Measurements from ENCODE around the gene ANKRD39.

GRCh38 chr2:96863575-96864342 lies 5.9 kb upstream of the ANKRD39 start:
- TF ChIP-seq, protein P1, sequence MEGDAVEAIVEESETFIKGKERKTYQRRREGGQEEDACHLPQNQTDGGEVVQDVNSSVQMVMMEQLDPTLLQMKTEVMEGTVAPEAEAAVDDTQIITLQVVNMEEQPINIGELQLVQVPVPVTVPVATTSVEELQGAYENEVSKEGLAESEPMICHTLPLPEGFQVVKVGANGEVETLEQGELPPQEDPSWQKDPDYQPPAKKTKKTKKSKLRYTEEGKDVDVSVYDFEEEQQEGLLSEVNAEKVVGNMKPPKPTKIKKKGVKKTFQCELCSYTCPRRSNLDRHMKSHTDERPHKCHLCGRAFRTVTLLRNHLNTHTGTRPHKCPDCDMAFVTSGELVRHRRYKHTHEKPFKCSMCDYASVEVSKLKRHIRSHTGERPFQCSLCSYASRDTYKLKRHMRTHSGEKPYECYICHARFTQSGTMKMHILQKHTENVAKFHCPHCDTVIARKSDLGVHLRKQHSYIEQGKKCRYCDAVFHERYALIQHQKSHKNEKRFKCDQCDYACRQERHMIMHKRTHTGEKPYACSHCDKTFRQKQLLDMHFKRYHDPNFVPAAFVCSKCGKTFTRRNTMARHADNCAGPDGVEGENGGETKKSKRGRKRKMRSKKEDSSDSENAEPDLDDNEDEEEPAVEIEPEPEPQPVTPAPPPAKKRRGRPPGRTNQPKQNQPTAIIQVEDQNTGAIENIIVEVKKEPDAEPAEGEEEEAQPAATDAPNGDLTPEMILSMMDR (IDR thresholded peaks at IDR 0.05), result no peak
- TF ChIP-seq REST (IDR thresholded peaks at IDR 0.05; ENCODE audit: insufficient read depth in 1 of 2, low read depth in 2 of 2, low read length in 1 of 2) (no peak), TCF7L2 (IDR thresholded peaks at IDR 0.05; ENCODE audit: low read depth, low read length) (no peak), POLR2AphosphoS5 (IDR thresholded peaks at IDR 0.05; ENCODE audit: low read depth, low read length) (no peak)
